ENCODE data around the gene HS2ST1. TPM values are rescaled to one million over a fixed set of nuclear protein-coding genes. Genes with fewer than 3 reads are reported as not detected.

HS2ST1 gene
- total and polyA plus RNA-seq, 4 donors, result 5.4 to 11.8 (median 8.2) TPM

DNA sequence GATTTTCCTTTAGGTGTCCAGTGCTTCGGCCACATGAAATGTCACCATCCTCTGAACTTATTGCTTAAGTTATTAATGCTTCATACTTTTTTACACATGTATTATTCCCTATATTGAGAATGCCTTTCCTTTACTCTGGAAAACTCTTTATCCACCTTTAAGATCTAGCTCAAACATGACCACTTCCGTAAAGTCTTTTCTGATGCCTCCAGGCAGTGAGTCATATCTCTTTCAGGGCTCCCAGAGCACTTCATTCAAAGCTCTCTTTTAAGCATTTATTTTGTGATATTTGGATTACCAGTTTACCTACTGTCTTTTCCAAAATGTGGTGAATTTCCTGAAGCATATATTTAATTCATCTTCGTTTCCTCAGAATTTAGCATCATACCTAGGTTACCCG is 178.9 kb downstream of the HS2ST1 start:
- no peaks in the 10 kb centered on the region for H3K4me1 ChIP-seq (ENCODE audit: control insufficient read depth in 4 of 4, insufficient read depth in 4 of 4, low read length in 3 of 4)
- WGBS, result 97% methylated on average over 4 of the region's 4 CpGs
- TF ChIP-seq, protein P1, sequence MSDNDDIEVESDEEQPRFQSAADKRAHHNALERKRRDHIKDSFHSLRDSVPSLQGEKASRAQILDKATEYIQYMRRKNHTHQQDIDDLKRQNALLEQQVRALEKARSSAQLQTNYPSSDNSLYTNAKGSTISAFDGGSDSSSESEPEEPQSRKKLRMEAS (IDR thresholded peaks at IDR 0.05), result no peak
- TF ChIP-seq GABPA (IDR thresholded peaks at IDR 0.05 in 1 of 2, conservative IDR thresholded peaks at IDR 0.05 in 1 of 2) (no peak), FOXA2 (IDR thresholded peaks at IDR 0.05) (no peak), RXRA (IDR thresholded peaks at IDR 0.05) (no peak), YY1 (IDR thresholded peaks at IDR 0.05) (no peak), TAF1 (conservative IDR thresholded peaks at IDR 0.05) (no peak), RAD21 (IDR thresholded peaks at IDR 0.05) (no peak), JUND (IDR thresholded peaks at IDR 0.05) (no peak), HNF4A (conservative IDR thresholded peaks at IDR 0.05) (no peak), EGR1 (IDR thresholded peaks at IDR 0.05; ENCODE audit: low read depth in 2 of 2) (no peak), SP1 (IDR thresholded peaks at IDR 0.05) (no peak), HNF4G (IDR thresholded peaks at IDR 0.05) (no peak), NR2F2 (IDR thresholded peaks at IDR 0.05) (no peak), FOXA1 (IDR thresholded peaks at IDR 0.05) (no peak)
- TF ChIP-seq, protein P2, sequence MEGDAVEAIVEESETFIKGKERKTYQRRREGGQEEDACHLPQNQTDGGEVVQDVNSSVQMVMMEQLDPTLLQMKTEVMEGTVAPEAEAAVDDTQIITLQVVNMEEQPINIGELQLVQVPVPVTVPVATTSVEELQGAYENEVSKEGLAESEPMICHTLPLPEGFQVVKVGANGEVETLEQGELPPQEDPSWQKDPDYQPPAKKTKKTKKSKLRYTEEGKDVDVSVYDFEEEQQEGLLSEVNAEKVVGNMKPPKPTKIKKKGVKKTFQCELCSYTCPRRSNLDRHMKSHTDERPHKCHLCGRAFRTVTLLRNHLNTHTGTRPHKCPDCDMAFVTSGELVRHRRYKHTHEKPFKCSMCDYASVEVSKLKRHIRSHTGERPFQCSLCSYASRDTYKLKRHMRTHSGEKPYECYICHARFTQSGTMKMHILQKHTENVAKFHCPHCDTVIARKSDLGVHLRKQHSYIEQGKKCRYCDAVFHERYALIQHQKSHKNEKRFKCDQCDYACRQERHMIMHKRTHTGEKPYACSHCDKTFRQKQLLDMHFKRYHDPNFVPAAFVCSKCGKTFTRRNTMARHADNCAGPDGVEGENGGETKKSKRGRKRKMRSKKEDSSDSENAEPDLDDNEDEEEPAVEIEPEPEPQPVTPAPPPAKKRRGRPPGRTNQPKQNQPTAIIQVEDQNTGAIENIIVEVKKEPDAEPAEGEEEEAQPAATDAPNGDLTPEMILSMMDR (IDR thresholded peaks at IDR 0.05; ENCODE audit: low read depth, low read length, missing input control), result no peak
- TF ChIP-seq, protein P3, sequence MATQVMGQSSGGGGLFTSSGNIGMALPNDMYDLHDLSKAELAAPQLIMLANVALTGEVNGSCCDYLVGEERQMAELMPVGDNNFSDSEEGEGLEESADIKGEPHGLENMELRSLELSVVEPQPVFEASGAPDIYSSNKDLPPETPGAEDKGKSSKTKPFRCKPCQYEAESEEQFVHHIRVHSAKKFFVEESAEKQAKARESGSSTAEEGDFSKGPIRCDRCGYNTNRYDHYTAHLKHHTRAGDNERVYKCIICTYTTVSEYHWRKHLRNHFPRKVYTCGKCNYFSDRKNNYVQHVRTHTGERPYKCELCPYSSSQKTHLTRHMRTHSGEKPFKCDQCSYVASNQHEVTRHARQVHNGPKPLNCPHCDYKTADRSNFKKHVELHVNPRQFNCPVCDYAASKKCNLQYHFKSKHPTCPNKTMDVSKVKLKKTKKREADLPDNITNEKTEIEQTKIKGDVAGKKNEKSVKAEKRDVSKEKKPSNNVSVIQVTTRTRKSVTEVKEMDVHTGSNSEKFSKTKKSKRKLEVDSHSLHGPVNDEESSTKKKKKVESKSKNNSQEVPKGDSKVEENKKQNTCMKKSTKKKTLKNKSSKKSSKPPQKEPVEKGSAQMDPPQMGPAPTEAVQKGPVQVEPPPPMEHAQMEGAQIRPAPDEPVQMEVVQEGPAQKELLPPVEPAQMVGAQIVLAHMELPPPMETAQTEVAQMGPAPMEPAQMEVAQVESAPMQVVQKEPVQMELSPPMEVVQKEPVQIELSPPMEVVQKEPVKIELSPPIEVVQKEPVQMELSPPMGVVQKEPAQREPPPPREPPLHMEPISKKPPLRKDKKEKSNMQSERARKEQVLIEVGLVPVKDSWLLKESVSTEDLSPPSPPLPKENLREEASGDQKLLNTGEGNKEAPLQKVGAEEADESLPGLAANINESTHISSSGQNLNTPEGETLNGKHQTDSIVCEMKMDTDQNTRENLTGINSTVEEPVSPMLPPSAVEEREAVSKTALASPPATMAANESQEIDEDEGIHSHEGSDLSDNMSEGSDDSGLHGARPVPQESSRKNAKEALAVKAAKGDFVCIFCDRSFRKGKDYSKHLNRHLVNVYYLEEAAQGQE (IDR thresholded peaks at IDR 0.05), result no peak
- TF ChIP-seq, protein P4, sequence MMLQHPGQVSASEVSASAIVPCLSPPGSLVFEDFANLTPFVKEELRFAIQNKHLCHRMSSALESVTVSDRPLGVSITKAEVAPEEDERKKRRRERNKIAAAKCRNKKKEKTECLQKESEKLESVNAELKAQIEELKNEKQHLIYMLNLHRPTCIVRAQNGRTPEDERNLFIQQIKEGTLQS (IDR thresholded peaks at IDR 0.05), result no peak
- TF ChIP-seq, protein P5, sequence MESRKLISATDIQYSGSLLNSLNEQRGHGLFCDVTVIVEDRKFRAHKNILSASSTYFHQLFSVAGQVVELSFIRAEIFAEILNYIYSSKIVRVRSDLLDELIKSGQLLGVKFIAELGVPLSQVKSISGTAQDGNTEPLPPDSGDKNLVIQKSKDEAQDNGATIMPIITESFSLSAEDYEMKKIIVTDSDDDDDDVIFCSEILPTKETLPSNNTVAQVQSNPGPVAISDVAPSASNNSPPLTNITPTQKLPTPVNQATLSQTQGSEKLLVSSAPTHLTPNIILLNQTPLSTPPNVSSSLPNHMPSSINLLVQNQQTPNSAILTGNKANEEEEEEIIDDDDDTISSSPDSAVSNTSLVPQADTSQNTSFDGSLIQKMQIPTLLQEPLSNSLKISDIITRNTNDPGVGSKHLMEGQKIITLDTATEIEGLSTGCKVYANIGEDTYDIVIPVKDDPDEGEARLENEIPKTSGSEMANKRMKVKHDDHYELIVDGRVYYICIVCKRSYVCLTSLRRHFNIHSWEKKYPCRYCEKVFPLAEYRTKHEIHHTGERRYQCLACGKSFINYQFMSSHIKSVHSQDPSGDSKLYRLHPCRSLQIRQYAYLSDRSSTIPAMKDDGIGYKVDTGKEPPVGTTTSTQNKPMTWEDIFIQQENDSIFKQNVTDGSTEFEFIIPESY (IDR thresholded peaks at IDR 0.05), result no peak
- DNase-seq (ENCODE audit: low spot score), result no peak
- no peak overlapping the region for H3K9ac ChIP-seq (ENCODE audit: low read depth in 1 of 2, low read length in 2 of 2)
- no peak overlapping the region for H3K27ac ChIP-seq (ENCODE audit: low read depth in 1 of 2, low read length in 2 of 2)
- H3K9me3 ChIP-seq (ENCODE audit: control insufficient read depth in 4 of 4, low read length in 3 of 4), result no peaks in the 10 kb centered on the region
- no peak overlapping the region for H3K4me3 ChIP-seq (ENCODE audit: low read depth in 1 of 3, low read length in 3 of 3)
- no peaks in the 10 kb centered on the region for H3K27me3 ChIP-seq (ENCODE audit: control insufficient read depth in 4 of 4, insufficient read depth in 4 of 4, low read length in 3 of 4)
- no peaks in the 10 kb centered on the region for H3K36me3 ChIP-seq (ENCODE audit: control insufficient read depth in 4 of 4, insufficient read depth in 3 of 4, low read depth in 1 of 4, low read length in 3 of 4)

All from liver (tissue), 9 donors.